AG04449 (cell line): Measurements from ENCODE around the gene FRMD5.

ENCODE experiments used
- CTCF ChIA-PET: fragments of 350-600 bp; formaldehyde crosslinking; extraction: SDS; loops from one replicate; lab custom pipeline; 2021; ENCODE audit warnings: antibody characterized with exemption; lab: Yijun Ruan, JAX
- POLR2A ChIA-PET: fragments of 400-600, 350-600 bp; formaldehyde crosslinking; extraction: SDS; loops from one replicate; lab custom pipeline; 2020; ENCODE audit warnings: antibody characterized with exemption, inconsistent platforms; lab: Yijun Ruan, JAX
- DNase-seq: peaks from one replicate; pipeline ENCODE4 v3.0.0-alpha.2; 2010; ENCODE audit warnings: low read depth, low spot score
- H3K4me3 ChIP-seq: 2 replicates; pipeline ENCODE4 v1.5.1; 2011; ENCODE audit warnings: low read depth, mild to moderate bottlenecking, control low read depth, low read length
- TF ChIP-seq, protein P1 (sequence below): IDR thresholded peaks from one replicate; pipeline ENCODE4 v1.5.1; 2011; ENCODE audit warnings: mild to moderate bottlenecking, moderate library complexity, low read length, control low read depth, inconsistent platforms; ENCODE audit not compliant: insufficient read depth; ENCODE audit errors: missing control alignments

The FRMD5 gene

DNA sequence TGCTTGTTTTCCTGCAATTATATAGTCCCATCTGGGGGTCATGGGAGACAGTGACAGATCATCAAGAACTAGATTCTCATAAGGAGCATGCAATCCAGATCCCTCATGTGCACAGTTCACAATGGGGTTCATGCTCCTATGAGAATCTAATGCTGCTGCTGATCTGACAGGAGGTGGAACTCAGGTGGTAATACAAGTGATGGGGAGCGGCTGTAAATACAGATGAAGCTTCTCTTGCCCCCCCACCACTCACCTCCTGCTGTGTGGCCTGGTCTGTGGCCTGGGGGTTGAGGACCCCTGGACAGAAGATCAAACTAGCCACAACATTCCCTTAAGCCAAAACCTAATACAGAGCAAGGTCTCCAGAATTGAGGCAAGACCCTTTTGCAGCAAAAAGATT, 207.1 kb downstream of the FRMD5 start:
- H3K4me3 ChIP-seq: no peak overlapping the region
- POLR2A ChIA-PET: no interaction called here
- CTCF ChIA-PET: interaction anchor here (2.6 kb wide), 1 partner anchor 83 kb away, joined by 7 read pairs; no protein-coding TSS in a partner anchor
- TF ChIP-seq, protein P1, sequence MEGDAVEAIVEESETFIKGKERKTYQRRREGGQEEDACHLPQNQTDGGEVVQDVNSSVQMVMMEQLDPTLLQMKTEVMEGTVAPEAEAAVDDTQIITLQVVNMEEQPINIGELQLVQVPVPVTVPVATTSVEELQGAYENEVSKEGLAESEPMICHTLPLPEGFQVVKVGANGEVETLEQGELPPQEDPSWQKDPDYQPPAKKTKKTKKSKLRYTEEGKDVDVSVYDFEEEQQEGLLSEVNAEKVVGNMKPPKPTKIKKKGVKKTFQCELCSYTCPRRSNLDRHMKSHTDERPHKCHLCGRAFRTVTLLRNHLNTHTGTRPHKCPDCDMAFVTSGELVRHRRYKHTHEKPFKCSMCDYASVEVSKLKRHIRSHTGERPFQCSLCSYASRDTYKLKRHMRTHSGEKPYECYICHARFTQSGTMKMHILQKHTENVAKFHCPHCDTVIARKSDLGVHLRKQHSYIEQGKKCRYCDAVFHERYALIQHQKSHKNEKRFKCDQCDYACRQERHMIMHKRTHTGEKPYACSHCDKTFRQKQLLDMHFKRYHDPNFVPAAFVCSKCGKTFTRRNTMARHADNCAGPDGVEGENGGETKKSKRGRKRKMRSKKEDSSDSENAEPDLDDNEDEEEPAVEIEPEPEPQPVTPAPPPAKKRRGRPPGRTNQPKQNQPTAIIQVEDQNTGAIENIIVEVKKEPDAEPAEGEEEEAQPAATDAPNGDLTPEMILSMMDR: no peak
- no peak for DNase-seq

DNA sequence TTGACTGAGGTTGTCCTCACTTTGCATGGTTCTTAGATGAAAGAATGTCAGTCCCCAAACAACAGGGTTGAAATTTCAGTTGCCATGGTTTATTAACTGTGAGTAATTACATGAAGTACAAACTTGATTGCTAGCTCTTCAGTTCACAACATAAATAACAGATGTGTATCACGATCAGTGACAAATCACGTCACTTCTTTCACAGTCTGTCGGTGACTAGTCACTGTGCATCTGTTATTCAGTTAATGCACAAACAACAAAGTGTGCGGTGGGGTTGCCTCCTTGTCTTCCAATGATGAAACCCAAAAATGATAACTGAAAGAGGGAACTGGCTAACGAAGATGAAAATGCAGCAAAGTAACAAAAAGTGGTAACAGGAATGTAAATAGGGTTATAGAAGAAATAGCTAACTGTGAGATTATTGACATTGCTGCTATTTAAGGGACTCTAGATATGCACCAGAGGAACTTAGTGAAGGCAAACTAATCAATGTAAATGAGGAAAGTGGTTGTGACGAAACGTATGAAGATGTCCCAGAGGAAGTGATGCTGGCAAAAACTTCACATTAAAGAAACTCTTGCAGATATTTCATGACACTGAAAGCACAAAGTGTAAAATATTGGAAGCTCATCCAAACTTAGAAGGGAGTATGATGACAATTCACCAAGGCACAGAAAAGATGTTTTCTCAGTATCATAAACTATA, 208.9 kb downstream of the FRMD5 start:
- TF ChIP-seq, protein P1: no peak
- ChIA-PET CTCF (no interaction called here), POLR2A (no interaction called here)
- DNase-seq: no peak
- no peak overlapping the region for H3K4me3 ChIP-seq

DNA sequence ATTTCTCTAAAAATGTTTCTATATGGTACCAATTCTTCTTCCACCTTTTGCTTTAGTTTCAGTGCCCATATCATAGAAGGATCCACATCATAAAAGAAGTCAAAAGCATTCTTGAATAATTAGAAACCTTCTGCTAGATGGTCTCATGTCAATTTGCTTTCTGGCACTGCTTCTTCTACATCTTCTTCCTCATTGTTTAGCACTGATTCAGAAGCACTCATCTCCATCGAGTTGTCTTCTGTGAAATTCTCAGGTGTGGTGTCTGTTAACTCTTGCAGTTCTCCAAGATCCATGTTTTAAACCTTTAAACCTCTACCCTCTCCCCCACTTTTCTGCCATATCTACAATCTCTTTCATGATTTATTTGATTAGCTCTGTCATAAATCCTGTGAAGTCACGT, 213.5 kb downstream of the FRMD5 start:
- no peak for DNase-seq
- CTCF ChIA-PET: no interaction called here
- POLR2A ChIA-PET: no interaction called here
- TF ChIP-seq, protein P1: no peak
- no peak overlapping the region for H3K4me3 ChIP-seq

DNA sequence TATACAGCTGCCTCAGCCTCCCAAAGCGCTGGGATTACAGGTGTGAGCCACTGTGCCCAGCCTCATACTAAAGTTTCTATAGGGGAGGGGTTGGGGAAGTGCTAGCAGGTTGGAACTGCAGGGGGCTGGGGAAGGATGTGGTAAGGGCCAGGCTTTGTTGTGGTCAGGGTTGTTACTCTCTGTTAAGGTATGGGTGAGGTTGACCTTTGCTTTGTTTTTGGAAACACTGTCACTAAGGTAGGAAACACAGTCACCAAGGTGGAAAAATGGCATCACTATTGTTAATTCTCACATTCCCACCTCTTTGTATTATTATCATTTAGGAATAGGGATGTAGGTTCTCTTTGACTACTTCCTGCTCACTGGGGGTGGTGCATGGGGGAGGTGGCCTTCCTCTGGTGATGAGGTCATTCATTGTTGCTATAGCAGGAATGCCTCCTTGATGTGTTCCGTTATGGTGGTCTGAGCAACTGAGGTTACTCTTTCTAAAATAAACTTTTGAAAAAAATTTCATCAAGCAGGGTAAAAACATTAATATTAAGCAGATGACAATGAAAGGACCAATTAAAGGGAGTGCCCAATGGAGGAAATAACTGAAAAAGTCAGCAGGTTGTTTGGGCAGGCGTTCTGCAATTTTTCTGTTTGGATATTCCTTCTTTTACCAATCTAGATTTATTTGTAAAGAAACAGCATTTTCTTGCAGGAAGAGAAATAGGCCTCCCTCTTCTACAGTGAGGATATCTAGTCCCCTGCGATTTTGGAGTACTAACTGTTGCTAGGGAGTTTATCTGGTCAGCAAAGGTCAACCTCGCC, 217.8 kb downstream of the FRMD5 start:
- POLR2A ChIA-PET: no interaction called here
- no peak overlapping the region for H3K4me3 ChIP-seq
- no peak for DNase-seq
- TF ChIP-seq, protein P1: no peak
- CTCF ChIA-PET: no interaction called here

DNA sequence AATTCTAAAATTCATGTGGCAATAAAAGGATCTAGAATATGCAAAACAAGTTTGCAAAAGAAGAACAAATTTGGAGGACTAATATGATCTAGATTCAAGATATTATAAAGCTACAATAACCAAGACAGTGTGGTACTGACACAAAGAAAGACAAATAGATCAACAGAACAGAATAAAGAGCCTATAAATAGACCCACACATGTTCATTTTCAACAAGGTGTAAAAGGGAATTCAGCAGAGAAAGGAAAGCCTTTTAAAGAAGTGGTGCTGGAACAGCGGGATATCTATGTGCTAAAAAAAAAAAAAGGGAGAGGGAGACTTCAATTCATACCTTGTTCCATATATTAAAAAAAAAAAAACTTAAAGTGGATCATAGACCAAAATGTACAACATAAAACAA, 219.3 kb downstream of the FRMD5 start:
- POLR2A ChIA-PET: no interaction called here

DNA sequence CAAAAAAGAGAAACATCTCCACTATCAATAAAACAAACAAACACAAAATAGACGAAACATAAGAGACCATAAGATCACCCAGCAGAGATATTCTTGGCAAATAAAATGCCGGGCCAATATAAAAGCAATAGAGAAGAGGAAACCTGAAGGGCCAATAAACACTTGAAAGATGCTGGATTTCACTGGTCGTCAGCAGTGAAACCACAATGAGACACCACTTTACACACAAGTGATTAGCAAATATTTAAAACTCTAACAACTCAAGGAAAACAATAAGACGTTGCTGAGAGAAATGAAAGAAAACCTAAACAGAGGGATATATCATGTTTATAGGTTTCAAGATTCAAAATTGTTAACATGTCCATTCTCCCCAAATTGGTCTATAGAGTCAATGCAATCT, 219.7 kb downstream of the FRMD5 start:
- ChIA-PET CTCF (no interaction called here), POLR2A (no interaction called here)
- DNase-seq: no peak

More for the DNA sequence above, 219.3 kb downstream of the FRMD5 start:
- TF ChIP-seq, protein P1: no peak
- CTCF ChIA-PET: no interaction called here
- H3K4me3 ChIP-seq: no peak overlapping the region
- DNase-seq: no peak

More for the DNA sequence above, 219.7 kb downstream of the FRMD5 start:
- H3K4me3 ChIP-seq: no peak overlapping the region
- TF ChIP-seq, protein P1: no peak
